Activated T-helper 2 cell treated with anti-CD3 and anti-CD28 coated beads, Interferon-gamma antibody, Interleukin-2, Interleukin-4, amounts not matched to agents 10 μg/mL and 5 μg/mL and 100 μg/mL, durations not matched to agents 14 hours and 24 hours and 36 hours (primary cell): ENCODE data around the gene PTPRD. TPM values are rescaled to one million over a fixed set of nuclear protein-coding genes. Genes with fewer than 3 reads are reported as not detected.

ENCODE experiments used
- DNase-seq: peaks from one replicate; pipeline ENCODE4 v3.0.0; 2021; ENCODE audit warnings: low spot score
- H3K27ac Mint-ChIP-seq: one replicate; pipeline ENCODE4 v1.8.0; 2021; ENCODE audit warnings: mixed read lengths
- H3K27me3 Mint-ChIP-seq: one replicate; pipeline ENCODE4 v1.8.0; 2021; ENCODE audit warnings: low read depth, mixed read lengths
- H3K36me3 Mint-ChIP-seq: one replicate; pipeline ENCODE4 v1.8.0; 2021; ENCODE audit warnings: low read depth, mixed read lengths
- H3K4me1 Mint-ChIP-seq: one replicate; pipeline ENCODE4 v1.8.0; 2021; ENCODE audit warnings: low read depth, mixed read lengths
- H3K4me3 Mint-ChIP-seq: one replicate; pipeline ENCODE4 v1.8.0; 2021; ENCODE audit warnings: low read depth, mild to moderate bottlenecking, moderate library complexity, mixed read lengths
- H3K9me3 Mint-ChIP-seq: one replicate; pipeline ENCODE4 v1.8.0; 2021; ENCODE audit warnings: mixed read lengths
- intact Hi-C: fragments of 100-400 bp; cut with micrococcal nuclease; formaldehyde crosslinking; loops from one replicate; pipeline ENCODE4 v1.15.1; 2023
- total RNA-seq: library from RNA; stranded (reverse); gene quantifications from 2 replicates; pipeline ENCODE4 v1.2.3, GENCODE V29; 2022

The PTPRD gene
- total RNA-seq, 1 donor from 2014 or later: 1.5 TPM

- Mint-ChIP-seq H3K27ac (no peak overlapping the region), H3K4me1 (no peaks in the 10 kb centered on the region), H3K9me3 (no peaks in the 10 kb centered on the region), H3K36me3 (no peaks in the 10 kb centered on the region), H3K27me3 (no peaks in the 10 kb centered on the region), H3K4me3 (no peak overlapping the region)
- DNase-seq: no peak
- intact Hi-C loops: no loop called here
Measured at GRCh38 chr9:8684978-8685708, 1927.7 kb downstream of the PTPRD start.

- H3K36me3 Mint-ChIP-seq: no peaks in the 10 kb centered on the region
- H3K27me3 Mint-ChIP-seq: no peaks in the 10 kb centered on the region
- DNase-seq: no peak
- H3K9me3 Mint-ChIP-seq: no peaks in the 10 kb centered on the region
- H3K4me1 Mint-ChIP-seq: no peaks in the 10 kb centered on the region
- intact Hi-C loops: no loop called here
- no peak overlapping the region for H3K4me3 Mint-ChIP-seq
- H3K27ac Mint-ChIP-seq: no peak overlapping the region
Measured at GRCh38 chr9:8683496-8683895, 1929.3 kb downstream of the PTPRD start.

- no peak overlapping the region for H3K4me3 Mint-ChIP-seq
- no peak for DNase-seq
- intact Hi-C loops: no loop called here
- H3K27me3 Mint-ChIP-seq: no peaks in the 10 kb centered on the region
- no peak overlapping the region for H3K27ac Mint-ChIP-seq
- H3K36me3 Mint-ChIP-seq: no peaks in the 10 kb centered on the region
- H3K4me1 Mint-ChIP-seq: no peaks in the 10 kb centered on the region
- no peaks in the 10 kb centered on the region for H3K9me3 Mint-ChIP-seq
Measured at GRCh38 chr9:8680658-8681057, 1932.1 kb downstream of the PTPRD start.

- Mint-ChIP-seq H3K4me3 (no peak overlapping the region), H3K4me1 (no peaks in the 10 kb centered on the region), H3K36me3 (no peaks in the 10 kb centered on the region), H3K9me3 (no peaks in the 10 kb centered on the region), H3K27me3 (no peaks in the 10 kb centered on the region), H3K27ac (no peak overlapping the region)
- no peak for DNase-seq
- intact Hi-C loops: no loop called here
Measured at GRCh38 chr9:8680157-8680556, 1932.6 kb downstream of the PTPRD start.

GRCh38 chr9:8679371-8679822 is 1933.4 kb downstream of the PTPRD start:
- no peaks in the 10 kb centered on the region for H3K36me3 Mint-ChIP-seq

GRCh38 chr9:8677741-8678140 is 1935.1 kb downstream of the PTPRD start:
- DNase-seq: no peak
- H3K4me1 Mint-ChIP-seq: no peaks in the 10 kb centered on the region
- no peak overlapping the region for H3K27ac Mint-ChIP-seq
- no peaks in the 10 kb centered on the region for H3K36me3 Mint-ChIP-seq
- H3K9me3 Mint-ChIP-seq: no peaks in the 10 kb centered on the region
- H3K27me3 Mint-ChIP-seq: no peaks in the 10 kb centered on the region
- intact Hi-C loops: no loop called here
- no peak overlapping the region for H3K4me3 Mint-ChIP-seq

More at GRCh38 chr9:8679371-8679822, 1933.4 kb downstream of the PTPRD start:
- H3K27ac Mint-ChIP-seq: no peak overlapping the region
- intact Hi-C loops: no loop called here
- H3K27me3 Mint-ChIP-seq: no peaks in the 10 kb centered on the region
- no peaks in the 10 kb centered on the region for H3K9me3 Mint-ChIP-seq
- DNase-seq: no peak
- no peak overlapping the region for H3K4me3 Mint-ChIP-seq
- H3K4me1 Mint-ChIP-seq: no peaks in the 10 kb centered on the region

- Mint-ChIP-seq H3K9me3 (no peaks in the 10 kb centered on the region), H3K27me3 (no peaks in the 10 kb centered on the region), H3K36me3 (no peaks in the 10 kb centered on the region), H3K27ac (no peak overlapping the region), H3K4me1 (no peaks in the 10 kb centered on the region), H3K4me3 (no peak overlapping the region)
- no peak for DNase-seq
- intact Hi-C loops: no loop called here
Measured at GRCh38 chr9:8674536-8674935, 1938.3 kb downstream of the PTPRD start.

GRCh38 chr9:8673830-8674229 is 1939.0 kb downstream of the PTPRD start:
- no peak overlapping the region for H3K4me3 Mint-ChIP-seq
- H3K9me3 Mint-ChIP-seq: no peaks in the 10 kb centered on the region
- no peaks in the 10 kb centered on the region for H3K27me3 Mint-ChIP-seq
- no peak overlapping the region for H3K27ac Mint-ChIP-seq
- intact Hi-C loops: no loop called here
- DNase-seq: no peak
- H3K36me3 Mint-ChIP-seq: no peaks in the 10 kb centered on the region
- no peaks in the 10 kb centered on the region for H3K4me1 Mint-ChIP-seq

GRCh38 chr9:8670751-8671150 is 1942.1 kb downstream of the PTPRD start:
- no peaks in the 10 kb centered on the region for H3K4me1 Mint-ChIP-seq
- H3K27me3 Mint-ChIP-seq: no peaks in the 10 kb centered on the region
- H3K27ac Mint-ChIP-seq: no peak overlapping the region
- no peaks in the 10 kb centered on the region for H3K36me3 Mint-ChIP-seq
- DNase-seq: no peak
- H3K9me3 Mint-ChIP-seq: no peaks in the 10 kb centered on the region
- no peak overlapping the region for H3K4me3 Mint-ChIP-seq
- intact Hi-C loops: no loop called here

GRCh38 chr9:8668751-8669150 is 1944.1 kb downstream of the PTPRD start:
- no peaks in the 10 kb centered on the region for H3K36me3 Mint-ChIP-seq
- H3K27ac Mint-ChIP-seq: no peak overlapping the region
- no peaks in the 10 kb centered on the region for H3K9me3 Mint-ChIP-seq
- no peaks in the 10 kb centered on the region for H3K4me1 Mint-ChIP-seq
- no peak overlapping the region for H3K4me3 Mint-ChIP-seq
- no peaks in the 10 kb centered on the region for H3K27me3 Mint-ChIP-seq
- DNase-seq: no peak
- intact Hi-C loops: no loop called here

- Mint-ChIP-seq H3K27ac (no peak overlapping the region), H3K9me3 (no peaks in the 10 kb centered on the region), H3K4me1 (no peaks in the 10 kb centered on the region), H3K4me3 (no peak overlapping the region), H3K27me3 (no peaks in the 10 kb centered on the region), H3K36me3 (no peaks in the 10 kb centered on the region)
- no peak for DNase-seq
- intact Hi-C loops: no loop called here
Measured at GRCh38 chr9:8668231-8668630, 1944.6 kb downstream of the PTPRD start.

GRCh38 chr9:8666060-8666459 is 1946.7 kb downstream of the PTPRD start:
- Mint-ChIP-seq H3K4me1 (no peaks in the 10 kb centered on the region), H3K4me3 (no peak overlapping the region), H3K27me3 (no peaks in the 10 kb centered on the region), H3K9me3 (no peaks in the 10 kb centered on the region), H3K27ac (no peak overlapping the region), H3K36me3 (no peaks in the 10 kb centered on the region)
- intact Hi-C loops: no loop called here
- DNase-seq: no peak

- Mint-ChIP-seq H3K4me3 (no peak overlapping the region), H3K27me3 (no peaks in the 10 kb centered on the region)
Measured at GRCh38 chr9:8660383-8660782, 1952.4 kb downstream of the PTPRD start.

GRCh38 chr9:8659108-8659507 is 1953.7 kb downstream of the PTPRD start:
- no peaks in the 10 kb centered on the region for H3K27me3 Mint-ChIP-seq
- intact Hi-C loops: no loop called here
- no peak overlapping the region for H3K4me3 Mint-ChIP-seq
- no peaks in the 10 kb centered on the region for H3K36me3 Mint-ChIP-seq
- no peak overlapping the region for H3K27ac Mint-ChIP-seq
- no peaks in the 10 kb centered on the region for H3K9me3 Mint-ChIP-seq
- DNase-seq: no peak
- H3K4me1 Mint-ChIP-seq: no peaks in the 10 kb centered on the region

More at GRCh38 chr9:8660383-8660782, 1952.4 kb downstream of the PTPRD start:
- H3K36me3 Mint-ChIP-seq: no peaks in the 10 kb centered on the region
- no peaks in the 10 kb centered on the region for H3K9me3 Mint-ChIP-seq
- H3K27ac Mint-ChIP-seq: no peak overlapping the region
- H3K4me1 Mint-ChIP-seq: no peaks in the 10 kb centered on the region
- intact Hi-C loops: no loop called here
- no peak for DNase-seq
